ENCODE results near the gene RPL10. TPM values are rescaled to one million over a fixed set of nuclear protein-coding genes. Genes with fewer than 3 reads are reported as not detected.

RPL10 gene
- polyA plus RNA-seq, 1 donor (not counting 4 experiments of a cell fraction or from before 2014, with no cell fraction given), result 2,926 TPM

DNA sequence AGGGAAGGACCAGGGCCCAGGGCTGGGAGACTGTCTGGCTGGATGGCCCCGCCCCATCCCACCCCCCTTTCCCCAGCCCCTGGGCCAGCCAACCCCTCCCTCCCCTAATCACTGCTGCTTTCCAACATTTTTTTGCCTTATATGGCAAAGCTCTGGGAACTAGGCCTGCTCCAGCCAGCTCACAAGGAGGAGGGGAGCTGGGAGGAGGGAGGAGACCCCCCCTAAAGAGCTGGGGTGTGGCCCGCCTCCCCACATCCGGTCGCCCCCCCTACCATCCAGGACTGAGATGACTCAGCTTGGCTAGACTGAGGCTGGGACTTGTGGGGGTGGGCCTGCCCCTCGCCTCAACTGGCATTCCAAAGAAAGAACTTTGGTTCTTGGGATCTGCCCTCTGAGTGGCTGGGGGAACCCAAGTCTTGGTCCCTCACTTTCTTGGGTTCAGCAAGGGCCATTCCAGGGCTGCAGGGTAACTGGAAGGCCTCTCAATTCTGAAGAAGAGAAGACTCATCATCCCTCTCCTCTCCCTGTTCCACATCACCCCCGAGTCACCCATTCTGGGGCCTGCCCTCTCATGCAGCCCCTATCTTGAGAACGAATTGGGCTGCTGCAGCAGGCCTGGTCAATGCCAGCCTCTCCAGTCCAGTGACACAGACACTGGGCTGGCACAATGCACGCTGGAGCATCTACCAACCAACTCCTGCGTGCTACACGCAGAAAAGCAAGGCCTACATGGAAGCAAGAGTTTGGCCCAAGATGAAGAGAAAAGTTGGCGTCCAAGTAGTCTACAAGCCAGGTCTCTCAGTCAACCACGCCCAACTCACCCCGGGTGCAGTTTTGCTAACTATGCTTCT lies 28.5 kb upstream of the RPL10 start:
- FAIRE-seq, result no peak
- dilution Hi-C loops (cut with MboI; ENCODE audit: extremely low pct_ligation_motif_present, low sequenced_read_pairs), result no loop called here
- peaks cover 35% of the 10 kb centered on the region for H3K4me1 ChIP-seq (ENCODE audit: control insufficient read depth, extremely low read depth, insufficient read depth, low read length)

GRCh38 chrX:154370300-154371016 lies 27.7 kb upstream of the RPL10 start:
- peak overlapping the region; percentile 55 to 92 (median 68) for H3K4me3 ChIP-seq (ENCODE audit: control insufficient read depth in 2 of 3, extremely low read depth in 1 of 3, insufficient read depth in 2 of 3, low read depth in 1 of 3, low read length in 3 of 3)
- DNase-seq (ENCODE audit: low read depth, low spot score) (no peak), FAIRE-seq (no peak)
- peak overlapping the region; percentile 80 for H3K9ac ChIP-seq (ENCODE audit: control insufficient read depth, extremely low read depth, insufficient read depth, low read length)
- no peaks in the 10 kb centered on the region for H3K27me3 ChIP-seq (ENCODE audit: control insufficient read depth, extremely low read depth, insufficient read depth, low read length)
- H4K20me1 ChIP-seq (ENCODE audit: control insufficient read depth, extremely low read depth, insufficient read depth, low read length), result peaks cover 7% of the 10 kb centered on the region
- no peak overlapping the region for H2AFZ ChIP-seq (ENCODE audit: control insufficient read depth, low read length)
- H3K4me2 ChIP-seq (ENCODE audit: control insufficient read depth, extremely low read depth, insufficient read depth, low read depth, low read length), result peak overlapping the region; percentile 72
- TF ChIP-seq EZH2 (IDR thresholded peaks at IDR 0.05; ENCODE audit: low read length) (no peak), CTCF (optimal IDR thresholded peaks at IDR 0.05 in 1 of 3, IDR thresholded peaks at IDR 0.05 in 1 of 3, conservative IDR thresholded peaks at IDR 0.05 in 1 of 3; ENCODE audit: extremely low read depth in 1 of 3, insufficient read depth in 2 of 3, low read length in 3 of 3) (no peak)
- H3K9me3 ChIP-seq (ENCODE audit: control insufficient read depth, low read depth, low read length), result peaks cover 2% of the 10 kb centered on the region
- H3K9me1 ChIP-seq (ENCODE audit: control insufficient read depth, extremely low read depth, insufficient read depth, low read length), result no peaks in the 10 kb centered on the region
- H3K36me3 ChIP-seq (ENCODE audit: control insufficient read depth in 2 of 2, extremely low read depth in 1 of 2, insufficient read depth in 2 of 2, low read length in 2 of 2), result peaks cover 5 to 6% of the 10 kb centered on the region in 2 experiments
- peaks cover 49% of the 10 kb centered on the region for H3K79me2 ChIP-seq (ENCODE audit: control insufficient read depth, insufficient read depth, low read length)
- dilution Hi-C loops (cut with MboI; ENCODE audit: extremely low pct_ligation_motif_present, low sequenced_read_pairs), result no loop called here
- peaks cover 40% of the 10 kb centered on the region for H3K4me1 ChIP-seq (ENCODE audit: control insufficient read depth, extremely low read depth, insufficient read depth, low read length)
- peak overlapping the region; percentile 82 for H3K27ac ChIP-seq (ENCODE audit: control insufficient read depth, insufficient read depth, low read length)

More for the DNA sequence above, 28.5 kb upstream of the RPL10 start:
- H3K79me2 ChIP-seq (ENCODE audit: control insufficient read depth, insufficient read depth, low read length), result peaks cover 57% of the 10 kb centered on the region
- no peaks in the 10 kb centered on the region for H3K27me3 ChIP-seq (ENCODE audit: control insufficient read depth, extremely low read depth, insufficient read depth, low read length)
- peak overlapping the region; percentile 55 to 92 (median 68) for H3K4me3 ChIP-seq (ENCODE audit: control insufficient read depth in 2 of 3, extremely low read depth in 1 of 3, insufficient read depth in 2 of 3, low read depth in 1 of 3, low read length in 3 of 3)
- H3K9me1 ChIP-seq (ENCODE audit: control insufficient read depth, extremely low read depth, insufficient read depth, low read length), result no peaks in the 10 kb centered on the region
- DNase-seq (ENCODE audit: low read depth, low spot score), result peak; percentile 65
- peaks cover 2% of the 10 kb centered on the region for H3K9me3 ChIP-seq (ENCODE audit: control insufficient read depth, low read depth, low read length)
- H2AFZ ChIP-seq (ENCODE audit: control insufficient read depth, low read length), result no peak overlapping the region
- peaks cover 7% of the 10 kb centered on the region for H4K20me1 ChIP-seq (ENCODE audit: control insufficient read depth, extremely low read depth, insufficient read depth, low read length)
- H3K4me2 ChIP-seq (ENCODE audit: control insufficient read depth, extremely low read depth, insufficient read depth, low read depth, low read length), result peak overlapping the region; percentile 72
- H3K9ac ChIP-seq (ENCODE audit: control insufficient read depth, extremely low read depth, insufficient read depth, low read length), result peak overlapping the region; percentile 80
- peak overlapping the region; percentile 90 for H3K27ac ChIP-seq (ENCODE audit: control insufficient read depth, insufficient read depth, low read length)
- TF ChIP-seq CTCF (optimal IDR thresholded peaks at IDR 0.05 in 1 of 3, IDR thresholded peaks at IDR 0.05 in 1 of 3, conservative IDR thresholded peaks at IDR 0.05 in 1 of 3; ENCODE audit: extremely low read depth in 1 of 3, insufficient read depth in 2 of 3, low read length in 3 of 3), result no peak
- no peak for TF ChIP-seq EZH2 (IDR thresholded peaks at IDR 0.05; ENCODE audit: low read length)
- peaks cover 7 to 13% of the 10 kb centered on the region in 2 experiments for H3K36me3 ChIP-seq (ENCODE audit: control insufficient read depth in 2 of 2, extremely low read depth in 1 of 2, insufficient read depth in 2 of 2, low read length in 2 of 2)

Data from keratinocyte (primary cell).